ENCODE results near the gene NRL.

GRCh38 chr14:24063263-24063836, 51.4 kb downstream of the NRL start:
- TF ChIP-seq CTCF (IDR thresholded peaks at IDR 0.05) (no peak), POLR2A (IDR thresholded peaks at IDR 0.05) (no peak)
